DOHH2 (cell line): ENCODE measurements around the gene ACTN1.

Experiments used
- CTCF ChIP-seq: fragments of 200-600 bp; sonication (generic); IDR thresholded peaks from one replicate; pipeline ENCODE4 v1.5.1; 2014; ENCODE audit warnings: antibody characterized with exemption, mild to moderate bottlenecking, low read depth, low read length; ENCODE audit not compliant: poor library complexity, severe bottlenecking
- EZH2phosphoT487 ChIP-seq: fragments of 200-600 bp; sonication (generic); IDR thresholded peaks from 2 replicates; pipeline ENCODE4 v1.6.1; 2017; ENCODE audit warnings: borderline replicate concordance, mild to moderate bottlenecking, antibody characterized with exemption, low read length, moderate library complexity, mixed read lengths

DNA sequence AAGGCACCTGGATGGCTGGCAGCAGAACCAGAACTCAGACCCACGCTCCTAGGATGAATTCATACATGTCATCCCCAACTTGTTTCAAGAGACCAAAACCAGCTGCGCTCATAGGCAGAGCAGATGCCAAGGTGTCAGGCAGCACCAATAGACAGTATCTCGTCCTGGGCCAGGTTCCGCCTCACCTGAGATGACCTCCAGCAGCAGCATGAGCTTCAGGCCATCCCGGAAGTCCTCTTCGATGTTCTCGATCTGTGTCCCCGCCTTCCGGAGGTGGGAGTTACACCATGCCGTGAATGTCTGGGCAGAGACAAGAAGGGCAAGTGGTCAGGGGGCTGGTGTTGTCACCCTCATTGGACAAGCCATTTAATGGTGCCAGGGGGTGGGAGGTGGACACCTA, 53.7 kb downstream of the ACTN1 start:
- TF ChIP-seq CTCF (no peak), EZH2phosphoT487 (no peak)
